A549 (cell line): Measurements from ENCODE around the gene FERD3L. TPM values are rescaled to one million over a fixed set of nuclear protein-coding genes. Genes with fewer than 3 reads are reported as not detected.
"Not testable (repeated sequence)": the region's sequence is repeated elsewhere in the genome, so short reads cannot be mapped to it uniquely, and the experiment has no call there.

Experiments
- ATAC-seq, 2 experiments: fragments of 200-7000 bp in 1 of 2; fragments of >200 bp in 1 of 2; cut with Nextera tagmentation in 1 of 2; cut with Tn5 transposase in 1 of 2; 3 replicates each; pipeline versions ENCODE4 v1.8.0 to v1.9.1; 2018 to 2020; ENCODE audit warnings: mild to moderate bottlenecking in 1 of 2, moderate library complexity in 1 of 2
- CTCF ChIA-PET: fragments of 300-600 bp; sonication (Branson Sonifier 250); formaldehyde crosslinking; extraction: SDS; loops from one replicate; lab custom pipeline; 2021; ENCODE audit warnings: antibody characterized with exemption, inconsistent platforms; lab: Yijun Ruan, JAX
- POLR2A ChIA-PET: fragments of 350-600 bp; formaldehyde crosslinking; extraction: SDS; loops from one replicate; lab custom pipeline; 2021; ENCODE audit warnings: antibody characterized with exemption, inconsistent platforms; lab: Yijun Ruan, JAX
- DNase-seq, 2 experiments: peaks; one replicate each; pipeline versions ENCODE4 v3.0.0 to v3.0.0-alpha.2; 2011 to 2016; ENCODE audit warnings: low read depth in 1 of 2, low spot score in 1 of 2
- FAIRE-seq: peaks from 2 replicates; lab custom pipeline; 2011; peaks lifted over from hg19 to GRCh38; lab: Jason Lieb, UNC
- H3K27ac ChIP-seq, 2 experiments: fragments of >200 bp; sonication (Bioruptor Twin); formaldehyde crosslinking; 3 replicates each; pipeline ENCODE4 v1.5.1; 2016 to 2017
- H3K4me1 ChIP-seq: fragments of >200 bp; sonication (Bioruptor Twin); formaldehyde crosslinking; 3 replicates; pipeline ENCODE4 v1.6.1; 2016
- H3K4me2 ChIP-seq: fragments of >200 bp; sonication (Bioruptor Twin); formaldehyde crosslinking; 3 replicates; pipeline ENCODE4 v1.6.1; 2016
- H3K4me3 ChIP-seq: fragments of >200 bp; sonication (Bioruptor Twin); formaldehyde crosslinking; 3 replicates; pipeline ENCODE4 v1.5.1; 2016
- H3K9me3 ChIP-seq: fragments of >200 bp; sonication (Bioruptor Twin); formaldehyde crosslinking; 3 replicates; pipeline ENCODE4 v1.6.1; 2016
- CHD2 ChIP-seq: fragments of 150-350 bp; IDR thresholded peaks from 2 replicates; pipeline ENCODE4 v1.6.1; 2014; ENCODE audit warnings: low read length; ENCODE audit not compliant: partially characterized antibody
- CTCF ChIP-seq: fragments of >200 bp; sonication (Bioruptor Twin); formaldehyde crosslinking; IDR thresholded peaks from 3 replicates; pipeline ENCODE4 v1.5.1; 2016
- EP300 ChIP-seq, 2 experiments: fragments of >200 bp; sonication (Bioruptor Twin); formaldehyde crosslinking; IDR thresholded peaks; 2 replicates in 1 of 2; 3 replicates in 1 of 2; pipeline ENCODE4 v1.6.1; 2016 to 2017
- FOXS1 ChIP-seq: fragments of 250-450 bp; sonication (Bioruptor Pico); IDR thresholded peaks from 2 replicates; pipeline ENCODE4 v1.5.0; 2020; ENCODE audit warnings: mild to moderate bottlenecking, moderate library complexity
- HEYL ChIP-seq: fragments of 250-450 bp; sonication (Bioruptor Pico); IDR thresholded peaks from 2 replicates; pipeline ENCODE4 v1.8.0; 2021; ENCODE audit warnings: mild to moderate bottlenecking, moderate library complexity
- HOXB5 ChIP-seq: fragments of 250-450 bp; sonication (Bioruptor Pico); IDR thresholded peaks from 2 replicates; pipeline ENCODE4 v1.5.0; 2020; ENCODE audit warnings: mild to moderate bottlenecking, moderate library complexity
- KDM1A ChIP-seq: fragments of 200-600 bp; sonication (generic); IDR thresholded peaks from 2 replicates; pipeline ENCODE4 v1.6.1; 2016; ENCODE audit warnings: low read depth, mild to moderate bottlenecking
- KDM5A ChIP-seq: fragments of 200-600 bp; sonication (generic); IDR thresholded peaks from 2 replicates; pipeline ENCODE4 v1.6.1; 2016; ENCODE audit warnings: antibody characterized with exemption, mild to moderate bottlenecking
- MAFK ChIP-seq: fragments of 450-650 bp; IDR thresholded peaks from 2 replicates; pipeline ENCODE4 v1.6.1; 2014; ENCODE audit not compliant: partially characterized antibody
- MYC ChIP-seq: IDR thresholded peaks from 2 replicates; pipeline ENCODE4 v1.6.1; 2012; ENCODE audit warnings: mild to moderate bottlenecking, inconsistent platforms, low read length, improper control_type of control experiment, borderline replicate concordance
- NR3C1 ChIP-seq: fragments of >200 bp; sonication (Bioruptor Twin); formaldehyde crosslinking; IDR thresholded peaks from 3 replicates; pipeline ENCODE4 v1.6.1; 2017
- RCOR1 ChIP-seq: fragments of 150-350 bp; IDR thresholded peaks from 2 replicates; pipeline ENCODE4 v1.6.1; 2014; ENCODE audit warnings: antibody characterized with exemption, low read length, low read depth
- REST ChIP-seq: fragments of 200-600 bp; sonication (generic); IDR thresholded peaks from 2 replicates; pipeline ENCODE4 v1.6.1; 2016; ENCODE audit warnings: antibody characterized with exemption, mild to moderate bottlenecking, moderate library complexity
- SMC3 ChIP-seq: fragments of >200 bp; sonication (Bioruptor Twin); formaldehyde crosslinking; IDR thresholded peaks from 3 replicates; pipeline ENCODE4 v1.6.1; 2018; ENCODE audit warnings: inconsistent platforms
- SREBF2 ChIP-seq: fragments of 450-650 bp; IDR thresholded peaks from 2 replicates; pipeline ENCODE4 v1.6.1; 2014; ENCODE audit warnings: mild to moderate bottlenecking, moderate library complexity
- WGBS: methylation state at CpG from one replicate; pipeline ENCODE4 v1.1.6; 2017; ENCODE audit errors: missing lambda C conversion rate; 5-methylcytosine and 5-hydroxymethylcytosine counted together
- polyA minus RNA-seq: library from RNA; depleted of rRNA, polyadenylated mRNA; stranded (reverse); fragments of >200 nt; gene quantifications from 2 replicates; pipeline ENCODE4 v1.2.3, GENCODE V29; 2011; rRNA and poly(A)+ RNA removed
- polyA plus RNA-seq, 4 experiments: library from polyadenylated mRNA; depleted of rRNA in 3 of 4; stranded (reverse); fragments of >200 nt; fragmentation: RNase III in 1 of 4; extraction: RNeasy Plus Mini Kit Qiagen cat#74134 plus additional on column Dnase treatment in 1 of 4; gene quantifications; 2 replicates in 3 of 4; 3 replicates in 1 of 4; pipeline ENCODE4 v1.2.3, GENCODE V29; 2011 to 2017
- TF ChIP-seq, protein P1 (sequence below): fragments of 450-650 bp; IDR thresholded peaks from 2 replicates; pipeline ENCODE4 v1.6.1; 2014; ENCODE audit warnings: antibody characterized with exemption
- TF ChIP-seq, protein P2 (sequence below): IDR thresholded peaks from 2 replicates; pipeline ENCODE4 v1.6.1; 2012; ENCODE audit warnings: low read depth, borderline replicate concordance

FERD3L gene
- polyA plus RNA-seq (2011; rRNA removed) (not detected in 2 replicates), polyA plus RNA-seq (2017; fragmentation: RNase III; extraction: RNeasy Plus Mini Kit Qiagen cat#74134 plus additional on column Dnase treatment) (not detected in 3 replicates), polyA minus RNA-seq (not detected in 2 replicates)
- polyA plus RNA-seq (2012; cell fraction: cytosol; rRNA removed): not detected in 2 replicates
- polyA plus RNA-seq (2012; cell fraction: nucleus; rRNA removed): not detected in 2 replicates

DNA sequence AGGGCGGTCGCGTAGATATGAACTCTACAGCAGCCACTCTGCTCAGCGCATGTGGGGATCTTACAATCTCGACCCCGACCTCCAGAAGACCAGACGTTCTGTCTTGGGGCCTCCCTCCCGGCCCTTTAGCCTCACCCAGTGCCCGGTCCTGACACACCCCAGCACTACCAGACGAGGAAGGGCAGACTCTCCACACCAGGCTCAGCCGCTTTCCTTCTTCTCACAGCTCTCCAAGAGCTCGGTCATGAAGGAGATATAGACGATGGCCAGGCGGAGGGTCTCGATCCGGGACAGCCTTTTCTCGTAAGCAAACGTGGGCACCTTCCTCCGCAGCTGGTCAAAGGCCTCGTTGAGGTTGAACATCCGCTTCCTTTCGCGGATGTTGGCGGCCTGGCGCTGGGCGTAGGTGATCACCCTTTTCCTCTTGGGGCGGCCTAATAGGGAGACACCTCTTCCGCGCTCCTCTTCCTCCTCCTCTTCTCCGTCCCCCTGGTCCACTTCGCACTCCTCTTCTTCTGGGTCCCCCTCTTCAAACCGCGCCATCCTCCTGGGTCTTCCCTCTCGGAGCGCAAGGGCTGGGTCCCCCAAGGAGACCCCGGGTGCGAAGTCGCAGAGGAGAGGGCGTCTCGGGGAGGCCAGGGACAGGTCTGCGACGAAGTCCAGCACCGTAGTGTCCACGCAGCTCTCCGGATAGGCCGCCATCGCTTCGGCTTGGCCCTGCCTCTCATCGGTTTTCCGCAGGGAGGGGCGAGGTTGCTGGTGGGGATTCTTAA is at the start of gene FERD3L:
TSS of gene FERD3L (minus strand) at position 761 of the 773 bp plus-strand sequence. CDS start at position 702, 59 bp downstream.
- Histone ChIP-seq H3K4me2 (no peak within 1 kb of the TSS), H3K27ac (no peak within 1 kb of the TSS), H3K9me3 (no peaks in the 10 kb centered on the region), H3K4me1 (no peaks in the 10 kb centered on the region), H3K4me3 (no peak within 1 kb of the TSS)
- TF ChIP-seq SMC3 (no peak), MAFK (no peak), HEYL (CRISPR knock-in tag) (no peak), KDM5A (no peak), SREBF2 (no peak), NR3C1 (no peak), CTCF (no peak), EP300 (IDR thresholded peaks at IDR 0.05) (no peak), KDM1A (no peak), HOXB5 (CRISPR knock-in tag) (no peak), MYC (no peak), CHD2 (no peak), FOXS1 (CRISPR knock-in tag) (no peak), REST (no peak), RCOR1 (no peak)
- TF ChIP-seq, protein P1, sequence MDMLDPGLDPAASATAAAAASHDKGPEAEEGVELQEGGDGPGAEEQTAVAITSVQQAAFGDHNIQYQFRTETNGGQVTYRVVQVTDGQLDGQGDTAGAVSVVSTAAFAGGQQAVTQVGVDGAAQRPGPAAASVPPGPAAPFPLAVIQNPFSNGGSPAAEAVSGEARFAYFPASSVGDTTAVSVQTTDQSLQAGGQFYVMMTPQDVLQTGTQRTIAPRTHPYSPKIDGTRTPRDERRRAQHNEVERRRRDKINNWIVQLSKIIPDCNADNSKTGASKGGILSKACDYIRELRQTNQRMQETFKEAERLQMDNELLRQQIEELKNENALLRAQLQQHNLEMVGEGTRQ: no peak
- TF ChIP-seq, protein P2, sequence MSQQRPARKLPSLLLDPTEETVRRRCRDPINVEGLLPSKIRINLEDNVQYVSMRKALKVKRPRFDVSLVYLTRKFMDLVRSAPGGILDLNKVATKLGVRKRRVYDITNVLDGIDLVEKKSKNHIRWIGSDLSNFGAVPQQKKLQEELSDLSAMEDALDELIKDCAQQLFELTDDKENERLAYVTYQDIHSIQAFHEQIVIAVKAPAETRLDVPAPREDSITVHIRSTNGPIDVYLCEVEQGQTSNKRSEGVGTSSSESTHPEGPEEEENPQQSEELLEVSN: no peak
- POLR2A ChIA-PET: no interaction called here
- CTCF ChIA-PET: interaction anchor here (0.5 to 1.6 kb wide), 2 partner anchors 23 to 347 kb away, joined by 4 to 6 read pairs; no protein-coding TSS in a partner anchor
- DNase-seq (no peak), FAIRE-seq (no peak), ATAC-seq (no peak)
- 53% methylated on average over 50 of the region's 51 CpGs for WGBS

DNA sequence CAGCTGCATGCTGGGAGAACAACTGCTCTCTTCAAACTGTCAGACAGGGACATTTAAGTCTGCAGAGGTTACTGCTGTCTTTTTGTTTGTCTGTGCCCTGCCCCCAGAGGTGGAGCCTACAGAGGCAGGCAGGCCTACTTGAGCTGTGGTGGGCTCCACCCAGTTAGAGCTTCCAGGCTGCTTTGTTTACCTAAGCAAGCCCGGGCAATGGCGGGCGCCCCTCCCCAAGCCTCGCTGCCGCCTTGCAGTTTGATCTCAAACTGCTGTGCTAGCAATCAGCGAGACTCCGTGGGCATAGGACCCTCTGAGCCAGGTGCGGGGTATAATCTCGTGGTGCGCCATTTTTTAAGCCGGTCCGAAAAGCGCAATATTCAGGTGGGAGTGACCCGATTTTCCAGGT is 49.2 kb upstream of the FERD3L start:
- H3K27ac ChIP-seq, FAIRE-seq, CTCF ChIA-PET, H3K9me3 ChIP-seq, ATAC-seq, H3K4me1 ChIP-seq, H3K4me3 ChIP-seq, POLR2A ChIA-PET, DNase-seq, H3K4me2 ChIP-seq: not testable (repeated sequence)
- 48% methylated on average over 10 of the region's 14 CpGs for WGBS
